ENCODE measurements around the gene BRPF3.

- TF ChIP-seq, protein P1, sequence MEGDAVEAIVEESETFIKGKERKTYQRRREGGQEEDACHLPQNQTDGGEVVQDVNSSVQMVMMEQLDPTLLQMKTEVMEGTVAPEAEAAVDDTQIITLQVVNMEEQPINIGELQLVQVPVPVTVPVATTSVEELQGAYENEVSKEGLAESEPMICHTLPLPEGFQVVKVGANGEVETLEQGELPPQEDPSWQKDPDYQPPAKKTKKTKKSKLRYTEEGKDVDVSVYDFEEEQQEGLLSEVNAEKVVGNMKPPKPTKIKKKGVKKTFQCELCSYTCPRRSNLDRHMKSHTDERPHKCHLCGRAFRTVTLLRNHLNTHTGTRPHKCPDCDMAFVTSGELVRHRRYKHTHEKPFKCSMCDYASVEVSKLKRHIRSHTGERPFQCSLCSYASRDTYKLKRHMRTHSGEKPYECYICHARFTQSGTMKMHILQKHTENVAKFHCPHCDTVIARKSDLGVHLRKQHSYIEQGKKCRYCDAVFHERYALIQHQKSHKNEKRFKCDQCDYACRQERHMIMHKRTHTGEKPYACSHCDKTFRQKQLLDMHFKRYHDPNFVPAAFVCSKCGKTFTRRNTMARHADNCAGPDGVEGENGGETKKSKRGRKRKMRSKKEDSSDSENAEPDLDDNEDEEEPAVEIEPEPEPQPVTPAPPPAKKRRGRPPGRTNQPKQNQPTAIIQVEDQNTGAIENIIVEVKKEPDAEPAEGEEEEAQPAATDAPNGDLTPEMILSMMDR (IDR thresholded peaks at IDR 0.05): no peak
- TF ChIP-seq POLR2A (IDR thresholded peaks at IDR 0.05): no peak
- TF ChIP-seq POLR2AphosphoS5 (IDR thresholded peaks at IDR 0.05): no peak
Measured at GRCh38 chr6:36217188-36217587, 20.6 kb downstream of the BRPF3 start.
